Activated naive CD8-positive, alpha-beta T cell (primary cell): ENCODE results near the gene PANX1.
"Not testable (repeated sequence)": the region's sequence is repeated elsewhere in the genome, so short reads cannot be mapped to it uniquely, and the experiment has no call there.

Source experiments
- H3K27ac Mint-ChIP-seq: one replicate; pipeline ENCODE4 v1.8.0; 2021; ENCODE audit warnings: mixed read lengths
- H3K27me3 Mint-ChIP-seq: one replicate; pipeline ENCODE4 v1.8.0; 2021; ENCODE audit warnings: mixed read lengths
- H3K36me3 Mint-ChIP-seq: one replicate; pipeline ENCODE4 v1.8.0; 2021; ENCODE audit warnings: mixed read lengths
- H3K4me1 Mint-ChIP-seq: one replicate; pipeline ENCODE4 v1.8.0; 2021; ENCODE audit warnings: low read depth, mixed read lengths
- H3K4me3 Mint-ChIP-seq: one replicate; pipeline ENCODE4 v1.8.0; 2021; ENCODE audit warnings: mild to moderate bottlenecking, mixed read lengths
- H3K9me3 Mint-ChIP-seq: one replicate; pipeline ENCODE4 v1.8.0; 2021; ENCODE audit warnings: low read depth, mixed read lengths

PANX1 gene

GRCh38 chr11:94117871-94118270, 10.8 kb upstream of the PANX1 start:
- no peaks in the 10 kb centered on the region for H3K4me1 Mint-ChIP-seq
- H3K36me3 Mint-ChIP-seq, result peaks cover 5% of the 10 kb centered on the region
- no peaks in the 10 kb centered on the region for H3K9me3 Mint-ChIP-seq
- peaks cover 17% of the 10 kb centered on the region for H3K27me3 Mint-ChIP-seq
- no peak overlapping the region for H3K27ac Mint-ChIP-seq
- H3K4me3 Mint-ChIP-seq, result no peak overlapping the region

DNA sequence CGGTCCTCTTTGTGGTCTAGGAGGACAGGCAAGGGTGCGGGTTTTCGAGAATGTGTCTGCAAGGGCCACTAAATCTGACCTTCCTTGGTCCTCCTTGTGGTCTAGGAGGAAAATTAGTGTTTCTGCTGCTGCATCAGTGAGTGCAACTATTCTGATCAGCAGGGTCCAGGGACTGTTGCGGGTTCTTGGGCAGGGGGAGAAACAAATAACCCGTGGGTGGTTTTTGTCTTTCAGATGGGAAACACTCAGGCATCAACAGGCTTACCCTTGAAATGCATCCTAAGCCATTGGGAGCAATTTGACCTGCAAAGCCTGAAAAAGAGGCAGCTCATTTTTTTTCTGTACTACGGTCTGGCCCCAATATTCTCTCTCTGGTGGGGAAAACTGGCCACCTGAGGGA, 9.0 kb upstream of the PANX1 start:
- H3K4me3 Mint-ChIP-seq, H3K27ac Mint-ChIP-seq: not testable (repeated sequence)
- H3K27me3 Mint-ChIP-seq, result peaks cover 10% of the 10 kb centered on the region

GRCh38 chr11:94120516-94120915, 8.1 kb upstream of the PANX1 start:
- not testable (repeated sequence) for H3K4me3 Mint-ChIP-seq, H3K27ac Mint-ChIP-seq, H3K27me3 Mint-ChIP-seq, H3K9me3 Mint-ChIP-seq, H3K4me1 Mint-ChIP-seq, H3K36me3 Mint-ChIP-seq

More for the DNA sequence above, 9.0 kb upstream of the PANX1 start:
- not testable (repeated sequence) for H3K9me3 Mint-ChIP-seq, H3K4me1 Mint-ChIP-seq, H3K36me3 Mint-ChIP-seq

- Mint-ChIP-seq H3K27ac (no peak overlapping the region), H3K4me1 (no peaks in the 10 kb centered on the region), H3K36me3 (peaks cover 2% of the 10 kb centered on the region), H3K9me3 (no peaks in the 10 kb centered on the region), H3K27me3 (peaks cover 5% of the 10 kb centered on the region), H3K4me3 (no peak overlapping the region)
These were observed 7.7 kb upstream of the PANX1 start for GRCh38 chr11:94120946-94121345.

- Mint-ChIP-seq H3K9me3 (no peaks in the 10 kb centered on the region), H3K27me3 (no peaks in the 10 kb centered on the region), H3K27ac (no peak overlapping the region), H3K4me1 (peaks cover 19% of the 10 kb centered on the region), H3K4me3 (no peak overlapping the region), H3K36me3 (no peaks in the 10 kb centered on the region)
These were observed 3.1 kb upstream of the PANX1 start for GRCh38 chr11:94125407-94126115.

DNA sequence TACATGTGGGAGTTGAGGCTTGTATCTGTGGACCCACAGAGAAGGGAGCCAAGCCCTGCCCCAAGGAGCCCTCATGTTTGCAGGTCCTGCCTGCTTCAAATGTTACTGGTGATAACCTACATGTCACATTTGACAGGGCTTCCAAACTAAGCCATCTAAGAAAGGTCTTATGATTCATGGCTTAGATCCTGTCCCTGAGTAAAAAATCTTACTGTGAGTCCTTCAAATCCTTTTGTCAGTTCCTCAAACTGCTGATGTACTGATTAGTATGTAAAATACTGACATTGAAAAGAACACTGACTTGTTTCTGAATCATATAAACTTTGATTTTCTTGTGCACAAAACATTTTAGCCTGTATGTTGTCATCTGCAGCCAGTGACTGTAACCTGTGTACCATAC, 1.0 kb upstream of the PANX1 start:
- H3K4me3 Mint-ChIP-seq, result peak overlapping the region; percentile 92
- no peaks in the 10 kb centered on the region for H3K36me3 Mint-ChIP-seq
- H3K27me3 Mint-ChIP-seq, result no peaks in the 10 kb centered on the region
- H3K27ac Mint-ChIP-seq, result peak overlapping the region; percentile 90
- peaks cover 19% of the 10 kb centered on the region for H3K4me1 Mint-ChIP-seq
- no peaks in the 10 kb centered on the region for H3K9me3 Mint-ChIP-seq

DNA sequence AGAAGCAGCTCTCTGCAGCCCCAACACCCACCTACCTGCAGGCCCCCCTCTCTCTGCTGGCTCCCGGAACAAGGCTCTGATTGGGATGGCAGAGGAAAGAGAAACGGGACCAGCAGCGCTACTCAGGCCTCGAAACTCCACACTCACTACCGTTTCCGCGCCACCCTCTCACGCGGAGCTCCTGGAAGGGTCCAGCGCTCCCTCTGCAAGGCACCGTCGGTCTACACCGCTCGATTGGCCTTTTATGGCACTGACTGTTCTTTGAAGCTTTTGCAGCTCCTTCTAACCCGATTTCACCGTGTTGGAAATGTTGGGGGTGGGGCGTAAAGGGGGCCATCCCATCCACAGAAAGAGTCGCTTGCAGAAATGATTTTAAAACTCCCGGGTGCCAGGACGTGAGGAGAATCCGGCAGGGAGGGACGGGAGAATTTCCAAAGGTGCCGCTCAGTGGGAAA, 323 bp upstream of the PANX1 start:
- Mint-ChIP-seq H3K4me1 (peaks cover 23% of the 10 kb centered on the region), H3K27me3 (no peaks in the 10 kb centered on the region), H3K4me3 (peak overlapping the region; percentile 92), H3K36me3 (no peaks in the 10 kb centered on the region), H3K27ac (peak overlapping the region; percentile 90), H3K9me3 (no peaks in the 10 kb centered on the region)

DNA sequence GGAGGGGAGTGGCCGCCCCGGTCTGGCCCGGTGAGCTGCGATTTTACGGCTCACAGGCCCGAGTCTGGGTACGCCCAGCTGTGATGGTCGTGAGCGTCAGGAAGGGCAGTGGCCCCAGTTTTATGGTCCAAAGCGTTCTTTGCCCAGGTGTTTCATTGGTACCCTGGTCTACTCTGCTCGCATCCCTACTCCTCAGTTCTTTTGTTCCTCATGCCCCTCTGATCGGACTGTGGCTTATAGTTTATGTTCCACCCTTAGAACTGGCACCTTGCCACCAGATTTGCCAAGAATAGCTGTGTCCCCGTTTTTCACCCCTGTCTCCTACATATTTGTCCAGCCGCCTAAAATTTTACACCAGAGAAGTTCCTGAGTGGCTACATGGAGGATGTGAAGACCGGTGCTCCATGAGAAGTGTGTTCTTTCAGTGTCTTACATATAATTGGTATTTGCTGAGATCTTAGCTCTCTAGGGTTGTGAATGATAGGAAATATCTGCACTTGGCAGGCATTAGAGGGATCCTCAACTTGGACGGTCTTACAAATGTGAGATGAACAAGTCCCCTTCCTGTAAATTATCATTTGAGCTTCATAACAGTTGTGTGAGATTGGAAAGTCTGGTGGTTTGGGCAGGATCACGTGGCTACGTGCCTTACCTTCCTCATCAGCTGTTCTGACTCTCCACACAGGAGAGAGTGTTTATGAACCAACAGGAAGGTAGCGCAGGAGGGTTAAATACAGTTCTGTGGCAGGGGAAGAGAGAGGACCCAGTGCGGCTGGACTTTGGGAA, 1.1 kb downstream of the PANX1 start:
- H3K27me3 Mint-ChIP-seq, result no peaks in the 10 kb centered on the region
- no peaks in the 10 kb centered on the region for H3K9me3 Mint-ChIP-seq
- no peak overlapping the region for H3K27ac Mint-ChIP-seq
- no peaks in the 10 kb centered on the region for H3K36me3 Mint-ChIP-seq
- no peak overlapping the region for H3K4me3 Mint-ChIP-seq
- peaks cover 36% of the 10 kb centered on the region for H3K4me1 Mint-ChIP-seq

GRCh38 chr11:94130298-94131046, 1.8 kb downstream of the PANX1 start:
- no peaks in the 10 kb centered on the region for H3K36me3 Mint-ChIP-seq
- H3K4me1 Mint-ChIP-seq, result peaks cover 44% of the 10 kb centered on the region
- no peaks in the 10 kb centered on the region for H3K9me3 Mint-ChIP-seq

DNA sequence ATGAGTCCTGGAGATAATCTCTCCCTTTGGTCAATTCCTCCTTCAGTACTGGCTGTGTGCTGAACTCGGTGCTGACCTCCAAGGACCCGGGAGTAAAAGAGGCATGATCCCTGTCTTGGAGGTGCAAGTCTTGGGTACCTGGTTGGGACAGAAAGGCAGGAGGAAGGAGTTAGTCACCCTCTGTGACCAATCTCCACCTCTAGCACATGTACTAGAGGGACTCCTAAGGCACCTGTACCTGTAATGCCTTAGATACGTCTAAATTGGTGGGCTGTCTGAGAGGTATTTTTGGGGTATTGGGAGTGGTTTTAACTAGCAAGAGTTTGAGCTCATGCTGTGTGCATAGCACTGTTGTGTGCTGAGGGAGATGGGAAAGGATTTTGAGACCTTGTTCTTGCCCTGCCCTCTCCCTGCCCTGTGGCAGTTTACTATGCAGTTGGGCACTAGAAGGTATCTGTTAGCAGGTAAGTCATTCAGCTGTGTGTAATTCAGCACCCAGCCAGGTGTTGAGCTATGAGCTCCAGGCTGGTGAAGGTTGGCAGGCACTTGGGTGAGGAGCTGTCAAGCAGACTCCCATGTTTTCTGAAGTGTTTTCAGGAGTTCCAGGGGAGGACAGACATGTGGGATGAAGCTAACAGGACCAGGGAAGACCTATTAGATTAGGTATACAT, 2.5 kb downstream of the PANX1 start:
- H3K36me3 Mint-ChIP-seq, result peaks cover 2% of the 10 kb centered on the region
- peaks cover 51% of the 10 kb centered on the region for H3K4me1 Mint-ChIP-seq
- no peak overlapping the region for H3K4me3 Mint-ChIP-seq
- no peaks in the 10 kb centered on the region for H3K27me3 Mint-ChIP-seq
- no peak overlapping the region for H3K27ac Mint-ChIP-seq
- no peaks in the 10 kb centered on the region for H3K9me3 Mint-ChIP-seq

More at GRCh38 chr11:94130298-94131046, 1.8 kb downstream of the PANX1 start:
- Mint-ChIP-seq H3K27ac (no peak overlapping the region), H3K27me3 (no peaks in the 10 kb centered on the region), H3K4me3 (no peak overlapping the region)

GRCh38 chr11:94131718-94132115, 3.1 kb downstream of the PANX1 start:
- H3K9me3 Mint-ChIP-seq, result no peaks in the 10 kb centered on the region
- no peaks in the 10 kb centered on the region for H3K27me3 Mint-ChIP-seq
- peaks cover 54% of the 10 kb centered on the region for H3K4me1 Mint-ChIP-seq

GRCh38 chr11:94132152-94132558, 3.5 kb downstream of the PANX1 start:
- Mint-ChIP-seq H3K4me1 (peaks cover 54% of the 10 kb centered on the region), H3K27me3 (no peaks in the 10 kb centered on the region), H3K27ac (no peak overlapping the region), H3K4me3 (no peak overlapping the region), H3K36me3 (peaks cover 5% of the 10 kb centered on the region), H3K9me3 (no peaks in the 10 kb centered on the region)

More at GRCh38 chr11:94131718-94132115, 3.1 kb downstream of the PANX1 start:
- no peak overlapping the region for H3K4me3 Mint-ChIP-seq
- H3K36me3 Mint-ChIP-seq, result peaks cover 4% of the 10 kb centered on the region
- no peak overlapping the region for H3K27ac Mint-ChIP-seq

GRCh38 chr11:94132823-94133408, 4.3 kb downstream of the PANX1 start:
- H3K4me3 Mint-ChIP-seq, result no peak overlapping the region
- H3K27ac Mint-ChIP-seq, result no peak overlapping the region
- peaks cover 5% of the 10 kb centered on the region for H3K36me3 Mint-ChIP-seq
- peaks cover 49% of the 10 kb centered on the region for H3K4me1 Mint-ChIP-seq
- H3K27me3 Mint-ChIP-seq, result no peaks in the 10 kb centered on the region
- H3K9me3 Mint-ChIP-seq, result no peaks in the 10 kb centered on the region

- Mint-ChIP-seq H3K9me3 (no peaks in the 10 kb centered on the region), H3K4me1 (peaks cover 48% of the 10 kb centered on the region)
These were observed 5.1 kb downstream of the PANX1 start for GRCh38 chr11:94133752-94134151.

More at GRCh38 chr11:94133752-94134151, 5.1 kb downstream of the PANX1 start:
- Mint-ChIP-seq H3K36me3 (peaks cover 7% of the 10 kb centered on the region), H3K4me3 (no peak overlapping the region), H3K27me3 (no peaks in the 10 kb centered on the region), H3K27ac (peak overlapping the region; percentile 69)
